HG02759 (cell line): ENCODE results near the gene MYO7A.
"Not testable (repeated sequence)": the region's sequence is repeated elsewhere in the genome, so short reads cannot be mapped to it uniquely, and the experiment has no call there.

Source experiments
- ATAC-seq: cut with Tn5 transposase; IDR thresholded peaks from one replicate; pipeline ENCODE4 v1.9.1; 2021; ENCODE audit warnings: mild to moderate bottlenecking, moderate library complexity; ENCODE audit not compliant: unreplicated experiment

Gene MYO7A

DNA sequence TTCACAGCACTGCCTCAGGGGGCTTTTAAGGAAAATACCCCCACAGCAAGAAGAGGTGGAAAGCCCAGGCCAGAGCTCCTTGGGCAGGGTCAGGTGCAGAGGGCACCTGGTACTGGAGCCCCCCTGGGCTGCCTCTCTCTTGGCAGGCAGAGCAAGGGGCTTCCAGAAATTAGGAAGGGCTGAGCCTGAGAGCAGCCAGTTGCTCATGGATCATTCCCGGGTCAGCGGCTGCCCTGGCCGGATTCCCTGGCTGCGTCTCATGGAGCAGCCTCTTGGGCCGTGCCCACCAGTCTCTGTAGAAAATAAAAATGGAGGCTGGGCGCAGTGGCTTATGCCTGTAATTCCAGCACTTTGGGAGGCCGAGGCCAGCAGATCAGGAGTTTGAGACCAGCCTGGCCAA, 35.7 kb upstream of the MYO7A start:
- no peak for ATAC-seq

- no peak for ATAC-seq
These were observed 34.8 kb upstream of the MYO7A start for GRCh38 chr11:77093056-77093891.

- ATAC-seq: no peak
These were observed 33.8 kb upstream of the MYO7A start for GRCh38 chr11:77093987-77094840.

DNA sequence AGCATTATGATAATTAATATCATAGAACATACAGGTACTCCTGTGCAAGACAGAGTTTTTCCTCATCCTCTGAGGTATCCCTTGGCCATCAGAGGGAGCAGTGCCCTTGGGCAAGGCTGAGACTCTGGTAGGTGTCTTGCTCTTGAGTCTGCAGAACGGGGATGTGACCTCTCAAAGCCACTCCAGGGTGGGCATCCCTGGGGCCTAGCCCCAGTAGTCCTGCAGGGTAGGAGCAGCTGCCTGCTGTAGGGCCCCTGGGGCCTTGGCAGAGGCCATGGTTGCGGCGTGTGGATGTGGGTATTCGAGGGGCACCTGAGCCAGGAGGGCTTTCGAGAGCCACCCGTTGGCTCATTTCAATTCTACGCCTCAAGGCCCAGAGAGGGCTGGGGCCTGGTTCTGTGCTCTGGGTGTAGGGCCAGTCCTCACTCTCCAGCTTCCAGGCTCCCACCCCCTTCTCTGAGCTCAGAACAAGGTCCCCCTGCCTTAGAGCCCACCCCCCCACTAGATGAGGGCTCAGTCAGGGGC, 33.1 kb upstream of the MYO7A start:
- no peak for ATAC-seq

DNA sequence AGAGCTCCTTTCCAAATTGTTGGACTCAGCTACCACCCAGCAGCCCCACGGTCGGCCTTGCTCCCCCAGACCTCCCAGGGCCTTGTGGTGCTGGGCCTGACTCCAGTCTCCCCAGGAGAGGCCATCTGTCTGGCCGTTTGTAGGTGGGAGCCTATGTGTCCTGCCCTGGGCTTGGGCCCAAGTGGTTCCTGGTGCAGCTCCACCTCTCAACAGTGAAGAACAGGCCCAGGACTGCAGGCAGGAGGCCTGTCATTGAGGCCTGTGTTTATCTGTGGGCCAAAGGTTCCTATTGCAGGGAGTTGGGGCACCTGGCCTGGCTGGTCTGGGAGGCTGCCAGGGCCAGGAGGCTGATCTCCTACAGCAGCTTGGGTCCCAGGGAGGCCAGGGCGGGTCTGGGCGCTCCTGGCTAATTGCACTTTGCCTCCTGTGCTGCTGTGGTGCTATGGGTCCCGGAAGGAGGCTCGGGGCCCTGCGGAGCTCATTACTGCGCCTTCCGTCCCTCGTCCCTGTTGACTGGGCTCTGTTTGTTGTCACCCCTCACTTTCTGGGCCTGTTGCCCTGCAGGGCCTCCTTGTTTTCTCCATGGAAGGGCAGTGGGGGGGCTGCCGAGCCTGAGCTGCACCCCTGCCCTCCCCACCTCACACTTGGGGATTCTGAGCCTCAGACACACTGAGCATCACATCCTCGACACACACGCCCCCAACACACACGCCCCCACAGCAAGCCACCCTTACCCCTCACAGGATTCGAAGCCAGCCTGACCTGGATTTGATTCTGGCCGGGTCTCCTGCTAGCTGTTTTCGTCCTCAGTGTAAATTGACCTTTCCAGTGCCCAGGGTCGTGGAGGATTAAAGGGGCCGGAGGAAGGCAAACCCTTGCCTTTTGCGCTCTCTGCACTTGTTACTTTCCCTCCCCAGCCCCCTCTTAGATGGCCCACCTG, 32.2 kb upstream of the MYO7A start:
- ATAC-seq: no peak

GRCh38 chr11:77096591-77097019, 31.4 kb upstream of the MYO7A start:
- ATAC-seq: no peak

DNA sequence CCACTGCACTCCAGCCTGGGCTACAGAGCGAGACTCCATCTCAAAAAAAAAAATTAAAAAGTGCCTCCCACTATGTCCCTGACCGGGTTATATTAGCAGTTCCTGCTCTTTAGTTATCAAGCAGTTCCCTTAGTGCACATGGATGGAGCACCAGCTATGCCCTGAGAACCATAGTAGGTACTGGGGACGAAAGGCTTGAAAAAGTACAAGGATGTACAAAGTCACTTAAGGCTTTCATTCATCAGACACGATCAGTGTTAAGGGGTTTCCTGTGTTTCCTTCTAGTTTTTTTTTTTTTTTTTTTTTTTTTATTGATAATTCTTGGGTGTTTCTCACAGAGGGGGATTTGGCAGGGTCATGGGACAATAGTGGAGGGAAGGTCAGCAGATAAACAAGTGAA, 30.9 kb upstream of the MYO7A start:
- not testable (repeated sequence) for ATAC-seq

- no peak for ATAC-seq
These were observed 27.6 kb upstream of the MYO7A start for GRCh38 chr11:77100166-77101042.

DNA sequence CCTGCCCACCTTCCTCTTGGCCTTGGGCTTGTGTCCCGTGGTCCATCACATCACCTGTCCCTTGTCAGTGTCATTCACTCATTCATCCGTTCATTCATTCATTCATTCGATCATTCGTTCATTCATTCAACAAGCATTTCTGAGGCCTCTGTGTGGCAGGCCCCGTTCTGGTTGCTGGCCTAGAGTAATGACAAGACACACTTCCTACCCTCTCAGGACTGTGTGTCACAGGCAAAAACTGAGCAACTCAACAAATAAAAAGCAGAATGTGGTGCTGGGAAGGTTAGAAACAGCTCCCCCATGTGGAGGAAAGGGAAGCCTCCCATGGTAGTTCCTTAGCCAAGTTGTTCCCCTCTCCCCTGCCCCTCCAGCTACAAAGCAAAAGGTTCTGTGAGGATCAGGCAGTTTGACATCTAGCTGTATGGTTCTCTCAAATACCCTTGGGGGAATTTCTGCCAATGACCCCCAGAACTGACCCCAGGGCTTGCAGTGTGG, 27.0 kb upstream of the MYO7A start:
- no peak for ATAC-seq

DNA sequence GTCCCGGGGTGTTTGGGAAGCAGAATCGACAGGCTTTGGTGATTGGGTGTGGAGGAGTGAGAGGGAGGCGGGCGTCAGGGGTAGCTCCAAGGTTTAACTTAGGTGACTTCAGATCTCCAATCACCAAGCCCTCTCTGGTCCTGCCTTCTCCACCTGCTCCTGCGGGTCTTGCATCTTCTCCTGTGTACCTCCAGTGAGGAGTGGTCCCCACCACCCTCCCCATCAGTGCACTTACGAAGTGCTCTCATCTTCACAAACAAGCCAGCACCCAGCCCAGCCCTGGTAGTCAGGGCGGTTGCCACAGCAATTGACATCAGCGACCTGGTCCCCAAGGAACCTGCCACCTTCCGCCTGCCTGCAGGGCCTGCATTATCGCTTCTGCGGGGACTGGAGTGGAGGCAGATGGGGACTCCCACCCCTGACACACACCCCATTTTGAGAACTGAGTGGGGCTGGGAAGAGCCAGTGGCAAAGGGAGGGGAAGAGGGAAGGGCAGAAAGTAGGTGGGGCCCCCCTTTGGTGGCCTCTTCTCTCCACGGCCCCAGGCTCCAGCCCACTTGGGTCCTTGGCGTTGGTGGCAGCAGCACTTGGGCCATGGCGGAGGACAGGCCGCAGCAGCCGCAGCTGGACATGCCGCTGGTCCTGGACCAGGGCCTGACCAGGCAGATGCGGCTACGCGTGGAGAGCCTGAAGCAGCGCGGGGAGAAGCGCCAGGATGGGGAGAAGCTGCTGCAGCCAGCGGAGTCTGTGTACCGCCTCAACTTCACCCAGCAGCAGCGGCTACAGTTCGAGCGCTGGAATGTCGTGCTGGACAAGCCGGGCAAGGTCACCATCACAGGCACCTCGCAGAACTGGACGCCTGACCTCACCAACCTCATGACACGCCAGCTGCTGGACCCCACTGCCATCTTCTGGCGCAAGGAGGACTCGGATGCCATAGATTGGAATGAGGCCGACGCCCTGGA, 25.5 kb upstream of the MYO7A start, which contains the start of gene OMP:
Gene OMP (plus strand): TSS at position 595 of the 965 bp plus-strand sequence. CDS start 0 bp downstream, at position 595.
- ATAC-seq: no peak

DNA sequence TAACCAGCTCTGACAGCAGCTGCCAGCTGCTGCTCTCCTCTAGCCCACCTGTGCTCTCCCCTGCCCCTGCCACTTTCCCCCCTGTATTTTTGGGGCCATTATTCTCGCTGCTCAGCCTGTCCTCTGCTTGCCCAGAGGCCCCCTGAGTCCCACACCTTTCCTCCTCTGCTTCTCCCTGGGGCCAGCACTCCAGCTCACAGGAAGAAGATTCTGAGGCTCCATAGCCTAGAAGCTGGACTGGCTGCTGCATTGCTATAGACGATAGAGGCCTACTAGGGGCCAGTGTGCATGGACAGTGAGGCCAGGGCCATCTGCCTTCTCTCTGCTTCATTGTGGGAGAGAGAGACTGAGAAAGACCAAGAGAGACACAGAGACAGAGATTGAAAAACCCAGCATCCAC, 24.7 kb upstream of the MYO7A start:
- ATAC-seq: no peak

DNA sequence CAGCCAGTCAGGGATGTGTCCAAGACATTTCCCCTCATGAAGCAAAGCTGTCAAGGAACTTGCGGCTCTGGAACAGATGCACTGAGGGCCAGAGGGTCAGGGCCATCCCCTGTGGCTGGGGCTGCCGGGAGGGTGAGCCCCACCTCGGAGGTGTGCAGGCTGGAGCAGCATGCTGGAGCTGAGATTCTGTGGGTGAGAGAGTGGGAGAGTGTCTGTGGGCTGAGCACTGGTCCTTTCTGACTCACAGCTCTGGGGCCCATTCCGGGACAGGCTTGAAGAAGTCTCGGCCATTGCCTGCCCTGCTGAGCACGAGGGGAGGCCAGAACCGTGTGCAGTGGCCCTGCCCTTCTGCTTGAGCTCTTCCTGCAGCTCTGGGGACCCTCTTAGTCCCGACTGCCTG, 23.3 kb upstream of the MYO7A start:
- ATAC-seq: no peak

GRCh38 chr11:77106321-77106720, 21.7 kb upstream of the MYO7A start:
- no peak for ATAC-seq

DNA sequence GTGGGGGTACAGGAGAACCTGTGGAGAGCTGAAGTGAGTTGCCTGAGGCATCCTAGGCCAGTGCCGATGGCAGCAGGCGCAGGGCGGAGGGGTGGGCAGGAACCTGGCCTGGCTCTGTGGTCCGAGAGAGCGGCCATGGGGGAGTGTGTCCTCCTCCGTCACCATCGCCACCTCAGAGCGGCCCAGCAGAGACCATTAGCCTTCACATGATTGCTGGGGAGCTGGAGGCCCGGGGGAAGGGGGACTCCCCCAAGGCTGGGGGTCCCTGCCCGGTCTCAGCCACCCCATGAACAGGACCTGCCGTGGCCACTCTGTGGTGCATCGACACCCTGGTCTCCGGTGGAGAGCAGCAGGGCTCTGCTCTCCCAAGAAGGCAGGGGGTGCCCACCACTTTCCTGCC, 21.3 kb upstream of the MYO7A start:
- no peak for ATAC-seq

DNA sequence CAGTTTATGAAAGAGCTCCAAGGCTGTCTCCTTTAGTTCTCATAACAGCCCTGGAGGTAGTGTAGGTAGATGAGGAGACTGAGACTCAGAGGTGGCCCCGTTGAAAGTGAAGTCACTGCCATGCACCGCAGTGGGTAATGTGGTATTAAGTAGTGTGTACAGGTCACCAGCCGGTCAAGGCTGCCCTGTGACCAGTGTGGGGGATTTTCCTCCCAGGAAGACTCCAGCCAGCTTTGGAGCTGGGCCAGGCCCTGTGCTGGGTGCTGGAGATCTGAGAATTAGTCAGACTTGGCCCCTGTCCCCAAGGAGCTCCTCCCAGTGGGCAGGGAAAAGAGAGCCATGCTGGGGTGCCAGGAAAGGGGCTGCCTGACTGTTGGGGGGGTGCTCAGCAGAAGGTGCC, 20.1 kb upstream of the MYO7A start:
- no peak for ATAC-seq

GRCh38 chr11:77108436-77108835, 19.6 kb upstream of the MYO7A start:
- no peak for ATAC-seq

DNA sequence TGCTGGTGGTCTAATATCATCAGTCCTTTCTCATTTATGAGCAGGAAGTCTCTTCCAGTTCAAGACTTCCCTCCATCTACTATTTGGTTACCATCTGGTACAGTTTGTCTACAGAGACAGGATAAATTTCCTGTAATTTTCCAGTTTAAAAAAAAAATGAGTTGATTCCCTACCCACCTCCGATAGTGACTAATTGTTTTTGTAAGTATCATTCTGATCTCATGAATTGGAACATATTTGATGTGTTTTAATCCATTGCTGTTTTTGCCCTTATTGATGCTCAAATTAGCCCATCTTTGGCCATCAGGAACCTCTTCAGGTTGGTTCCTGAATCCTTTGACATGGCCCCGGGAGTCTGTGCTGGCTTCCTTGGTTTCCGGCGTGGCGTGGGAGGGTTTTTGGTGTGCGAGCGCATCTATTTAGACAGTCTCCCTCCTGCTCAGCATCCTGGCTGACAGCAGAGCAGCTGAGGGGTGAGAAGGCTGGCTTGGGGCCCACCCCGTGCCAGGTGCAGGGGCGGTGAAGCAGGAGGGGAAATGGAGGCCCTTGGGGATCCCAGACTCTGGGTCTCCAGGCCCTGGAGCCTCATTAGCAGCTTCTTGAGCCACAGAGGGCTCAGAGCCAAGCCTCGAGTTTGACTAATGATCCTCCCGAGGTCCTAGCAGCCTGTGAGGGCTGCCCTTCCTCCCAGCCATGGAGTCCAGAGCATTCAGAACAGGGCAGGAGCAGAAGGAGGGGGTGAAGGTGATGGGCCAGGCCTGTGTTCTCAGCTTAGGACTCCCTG, 18.6 kb upstream of the MYO7A start:
- ATAC-seq: no peak
